ENCODE measurements around the gene COPG1. TPM values are rescaled to one million over a fixed set of nuclear protein-coding genes. Genes with fewer than 3 reads are reported as not detected.

Gene COPG1
- 10 to 100 TPM; 77.1 to 95.3 (median 88.6) TPM for total RNA-seq

GRCh38 chr3:129249284-129250065 is at the start of gene COPG1:
TSS of gene COPG1 (plus strand) at chr3:129249606. CDS start at chr3:129249710, 104 bp downstream.
- H3K4me1 ChIP-seq: peaks cover 46% of the 10 kb centered on the region

GRCh38 chr3:129204473-129204872 is 44.9 kb upstream of the COPG1 start:
- Histone ChIP-seq H3K4me1 (no peaks in the 10 kb centered on the region), H3K27ac (no peak overlapping the region), H3K9me3 (no peaks in the 10 kb centered on the region), H3K4me3 (no peak overlapping the region), H3K27me3 (no peaks in the 10 kb centered on the region), H3K36me3 (no peaks in the 10 kb centered on the region)
- no peak for TF ChIP-seq POLR2AphosphoS5 (IDR thresholded peaks at IDR 0.05)
- no peak for TF ChIP-seq POLR2A (IDR thresholded peaks at IDR 0.05)
- TF ChIP-seq EP300 (IDR thresholded peaks at IDR 0.05): no peak
- no peak for TF ChIP-seq CTCF (IDR thresholded peaks at IDR 0.05)
- 60% methylated on average over 2 of the region's 2 CpGs for WGBS
- DNase-seq (ENCODE audit: low spot score in 2 of 2): no peak

More at GRCh38 chr3:129249284-129250065, at the start of gene COPG1:
- peak within 1 kb of the TSS; percentile 88 for H3K27ac ChIP-seq
- DNase-seq (ENCODE audit: low spot score in 2 of 2): peak; percentile 90 to 91
- TF ChIP-seq POLR2AphosphoS5 (IDR thresholded peaks at IDR 0.05) (peak; percentile 88 to 98 (median 96)), CTCF (IDR thresholded peaks at IDR 0.05) (no peak), EP300 (IDR thresholded peaks at IDR 0.05) (no peak), POLR2A (IDR thresholded peaks at IDR 0.05) (peak; percentile 53 to 95)
- H3K36me3 ChIP-seq: peaks cover 25% of the 10 kb centered on the region
- 2% methylated on average over 19 of the region's 48 CpGs for WGBS
- H3K27me3 ChIP-seq: no peaks in the 10 kb centered on the region
- no peaks in the 10 kb centered on the region for H3K9me3 ChIP-seq
- peak within 1 kb of the TSS; percentile 83 for H3K4me3 ChIP-seq

- Histone ChIP-seq H3K4me3 (no peak overlapping the region), H3K9me3 (no peaks in the 10 kb centered on the region), H3K4me1 (no peaks in the 10 kb centered on the region), H3K27me3 (no peaks in the 10 kb centered on the region), H3K27ac (no peak overlapping the region), H3K36me3 (no peaks in the 10 kb centered on the region)
- 84% methylated on average over 8 of the region's 8 CpGs for WGBS
- TF ChIP-seq CTCF (IDR thresholded peaks at IDR 0.05) (no peak), EP300 (IDR thresholded peaks at IDR 0.05) (no peak), POLR2A (IDR thresholded peaks at IDR 0.05) (no peak), POLR2AphosphoS5 (IDR thresholded peaks at IDR 0.05) (no peak)
- peak in 1 of 2 donors; percentile 53 for DNase-seq (ENCODE audit: low spot score in 2 of 2)
Measured at GRCh38 chr3:129205109-129205832, 44.1 kb upstream of the COPG1 start.

- Histone ChIP-seq H3K9me3 (no peaks in the 10 kb centered on the region), H3K27ac (no peak overlapping the region), H3K36me3 (no peaks in the 10 kb centered on the region), H3K4me3 (no peak overlapping the region), H3K4me1 (peaks cover 10% of the 10 kb centered on the region), H3K27me3 (no peaks in the 10 kb centered on the region)
- DNase-seq (ENCODE audit: low spot score in 2 of 2): no peak
- 54% methylated on average over 4 of the region's 4 CpGs for WGBS
- TF ChIP-seq EP300 (IDR thresholded peaks at IDR 0.05) (no peak), POLR2A (IDR thresholded peaks at IDR 0.05) (no peak), POLR2AphosphoS5 (IDR thresholded peaks at IDR 0.05) (no peak), CTCF (IDR thresholded peaks at IDR 0.05) (no peak)
Measured at GRCh38 chr3:129207479-129207878, 41.9 kb upstream of the COPG1 start.

- Histone ChIP-seq H3K9me3 (no peaks in the 10 kb centered on the region), H3K27ac (peak overlapping the region; percentile 70), H3K36me3 (no peaks in the 10 kb centered on the region), H3K27me3 (no peaks in the 10 kb centered on the region), H3K4me1 (peaks cover 10% of the 10 kb centered on the region), H3K4me3 (no peak overlapping the region)
- WGBS: 47% methylated on average over 1 of the region's 1 CpG
- TF ChIP-seq POLR2A (IDR thresholded peaks at IDR 0.05) (no peak), EP300 (IDR thresholded peaks at IDR 0.05) (no peak), CTCF (IDR thresholded peaks at IDR 0.05) (no peak), POLR2AphosphoS5 (IDR thresholded peaks at IDR 0.05) (no peak)
- no peak for DNase-seq (ENCODE audit: low spot score in 2 of 2)
Measured at GRCh38 chr3:129211345-129211744, 38.1 kb upstream of the COPG1 start.
